HepG2 (cell line): ENCODE data around the gene CAMTA1. TPM values are rescaled to one million over a fixed set of nuclear protein-coding genes. Genes with fewer than 3 reads are reported as not detected.
A peak's percentile ranks its signal among the peaks of the same experiment; 100 is the strongest.

Experiments
- ATF7 ChIP-seq, 2 experiments: fragments of 450-650 bp in 1 of 2; sonication (generic) in 1 of 2; formaldehyde crosslinking in 1 of 2; IDR thresholded peaks; 2 replicates each; pipeline versions ENCODE4 v1.4.0 to v1.6.1; 2016 to 2020; ENCODE audit warnings: antibody characterized with exemption in 1 of 2, mild to moderate bottlenecking in 1 of 2, missing genetic modification reagents in 1 of 2
- ESRRA ChIP-seq: sonication (generic); formaldehyde crosslinking; IDR thresholded peaks from 2 replicates; pipeline ENCODE4 v1.5.1; 2020; ENCODE audit warnings: mild to moderate bottlenecking, low read depth, missing genetic modification reagents
- EZH2 ChIP-seq: conservative IDR thresholded peaks from 2 replicates; pipeline ENCODE4 v1.6.1; 2012; ENCODE audit warnings: mild to moderate bottlenecking, low read depth, low read length, moderate library complexity
- NFYB ChIP-seq: sonication (generic); formaldehyde crosslinking; IDR thresholded peaks from 2 replicates; pipeline ENCODE4 v1.4.0; 2020; ENCODE audit warnings: missing genetic modification reagents
- PAF1 ChIP-seq: IDR thresholded peaks from 2 replicates; pipeline ENCODE4 v1.6.1; 2016; ENCODE audit warnings: missing genetic modification reagents, missing compliant biosample characterization
- PCBP1 ChIP-seq: fragments of 200-400 bp; formaldehyde crosslinking; IDR thresholded peaks from 2 replicates; pipeline ENCODE4 v1.6.1; 2017; ENCODE audit warnings: mild to moderate bottlenecking, low read depth, low read length, borderline replicate concordance
- REL ChIP-seq: sonication (generic); formaldehyde crosslinking; conservative IDR thresholded peaks from 2 replicates; pipeline ENCODE4 v1.8.0; 2022; ENCODE audit warnings: mild to moderate bottlenecking, missing genetic modification reagents, moderate library complexity
- SCMH1 ChIP-seq: sonication (generic); formaldehyde crosslinking; IDR thresholded peaks from 2 replicates; pipeline ENCODE4 v1.9.0; 2021; ENCODE audit warnings: missing genetic modification reagents, mild to moderate bottlenecking, borderline replicate concordance
- SMARCE1 ChIP-seq: fragments of 450-650 bp; IDR thresholded peaks from 2 replicates; pipeline ENCODE4 v1.6.1; 2017; ENCODE audit warnings: borderline replicate concordance
- TBP ChIP-seq: sonication (generic); formaldehyde crosslinking; IDR thresholded peaks from 2 replicates; pipeline ENCODE4 v1.5.0; 2020; ENCODE audit warnings: missing genetic modification reagents
- ZFP36L2 ChIP-seq: sonication (generic); formaldehyde crosslinking; IDR thresholded peaks from 2 replicates; pipeline ENCODE4 v1.4.0; 2020; ENCODE audit warnings: missing genetic modification reagents
- ZMYM2 ChIP-seq: sonication (generic); formaldehyde crosslinking; IDR thresholded peaks from 2 replicates; pipeline ENCODE4 v1.8.0; 2022; ENCODE audit warnings: mild to moderate bottlenecking, missing genetic modification reagents
- ZNF34 ChIP-seq: sonication (generic); formaldehyde crosslinking; IDR thresholded peaks from 2 replicates; pipeline ENCODE4 v1.4.0; 2020; ENCODE audit warnings: mild to moderate bottlenecking, missing genetic modification reagents, borderline replicate concordance
- ZNF451 ChIP-seq: sonication (generic); formaldehyde crosslinking; IDR thresholded peaks from 2 replicates; pipeline ENCODE4 v1.5.0; 2020; ENCODE audit warnings: mild to moderate bottlenecking, missing genetic modification reagents
- ZNF724P ChIP-seq: sonication (generic); formaldehyde crosslinking; IDR thresholded peaks from 2 replicates; pipeline ENCODE4 v1.8.0; 2022; ENCODE audit warnings: missing genetic modification reagents, borderline replicate concordance
- ZNF788 ChIP-seq: sonication (generic); formaldehyde crosslinking; IDR thresholded peaks from 2 replicates; pipeline ENCODE4 v1.5.0; 2020; ENCODE audit warnings: mild to moderate bottlenecking, missing genetic modification reagents, borderline replicate concordance
- polyA plus RNA-seq, 8 experiments: library from polyadenylated mRNA; depleted of rRNA in 3 of 8; stranded (reverse) in 7 of 8; unstranded in 1 of 8; fragments of >200 nt; fragmentation: Illumina TruSeq in 4 of 8; extraction: Trizol in 4 of 8; gene quantifications; 2 replicates each; pipeline versions ENCODE4 v1.2.1 to v1.2.3, GENCODE V29; 2011 to 2016; ENCODE audit warnings: low read depth in 4 of 8, missing spikeins in 1 of 8, mixed read lengths in 1 of 8; ENCODE audit not compliant: insufficient read depth in 1 of 8
- total RNA-seq, 5 experiments: library from RNA; depleted of rRNA; stranded (reverse); fragments of >200 nt; fragmentation: Illumina TruSeq; extraction: Trizol; gene quantifications; 2 replicates each; pipeline ENCODE4 v1.2.3, GENCODE V29; 2016; ENCODE audit warnings: low read depth in 1 of 5
- TF ChIP-seq, protein P1 (sequence below): sonication (generic); formaldehyde crosslinking; IDR thresholded peaks from 2 replicates; pipeline ENCODE4 v1.4.0; 2020; ENCODE audit warnings: missing genetic modification reagents
- TF ChIP-seq, protein P2 (sequence below): sonication (generic); formaldehyde crosslinking; IDR thresholded peaks from 2 replicates; pipeline ENCODE4 v1.5.0; 2020; ENCODE audit warnings: mild to moderate bottlenecking, missing genetic modification reagents
- TF ChIP-seq, protein P3 (sequence below): IDR thresholded peaks from 2 replicates; pipeline ENCODE4 v1.6.1; 2016; ENCODE audit warnings: control low read depth
- TF ChIP-seq, protein P4 (sequence below), 2 experiments: sonication (generic) in 1 of 2; formaldehyde crosslinking in 1 of 2; IDR thresholded peaks; 2 replicates each; pipeline versions ENCODE4 v1.4.0 to v1.6.1; 2018 to 2020; ENCODE audit warnings: missing genetic modification reagents in 2 of 2, borderline replicate concordance in 1 of 2, low read depth in 1 of 2, mild to moderate bottlenecking in 1 of 2, missing biosample characterization in 1 of 2
- TF ChIP-seq, protein P5 (sequence below): sonication (generic); formaldehyde crosslinking; IDR thresholded peaks from 2 replicates; pipeline ENCODE4 v1.5.0; 2020; ENCODE audit warnings: missing genetic modification reagents
- TF ChIP-seq, protein P6 (sequence below): IDR thresholded peaks from 2 replicates; pipeline ENCODE4 v1.6.1; 2018; ENCODE audit warnings: missing genetic modification reagents

The CAMTA1 gene
- total and polyA plus RNA-seq, 2 of the 13 experiments (the other 11 are each of a cell fraction or from before 2014, with no cell fraction given), result 25.0 to 36.4 TPM

DNA sequence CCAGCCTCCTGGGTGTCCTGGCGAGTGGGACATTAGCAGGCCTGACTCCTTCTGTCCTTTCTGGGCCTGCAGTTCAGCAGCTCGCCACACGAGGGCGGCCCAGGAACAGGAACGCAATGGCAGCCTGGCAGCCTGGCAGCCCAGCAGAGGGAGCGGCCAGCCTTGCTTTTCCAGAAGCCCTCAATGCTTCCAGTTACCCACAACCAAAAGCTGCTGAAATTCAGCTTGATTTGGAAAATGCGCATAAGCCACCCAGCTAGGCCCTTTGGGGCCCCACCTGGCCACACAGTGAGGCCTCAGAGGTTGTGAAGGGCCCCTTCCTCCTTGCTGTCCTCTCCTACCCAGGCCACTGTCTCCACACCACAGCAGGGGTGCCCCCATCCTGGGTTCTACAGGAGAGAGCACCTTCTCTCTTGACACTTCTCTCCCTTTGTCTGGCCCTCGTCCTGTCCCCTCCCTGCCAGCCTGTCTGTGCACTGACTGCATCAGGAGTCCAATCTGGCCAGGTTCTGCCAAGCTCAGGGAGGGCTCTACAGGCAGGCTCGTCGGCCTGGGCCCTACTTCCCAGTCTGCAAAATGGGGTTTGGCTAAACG is 882.5 kb downstream of the CAMTA1 start (continued):
- TF ChIP-seq PAF1, result no peak
- TF ChIP-seq, protein P1, sequence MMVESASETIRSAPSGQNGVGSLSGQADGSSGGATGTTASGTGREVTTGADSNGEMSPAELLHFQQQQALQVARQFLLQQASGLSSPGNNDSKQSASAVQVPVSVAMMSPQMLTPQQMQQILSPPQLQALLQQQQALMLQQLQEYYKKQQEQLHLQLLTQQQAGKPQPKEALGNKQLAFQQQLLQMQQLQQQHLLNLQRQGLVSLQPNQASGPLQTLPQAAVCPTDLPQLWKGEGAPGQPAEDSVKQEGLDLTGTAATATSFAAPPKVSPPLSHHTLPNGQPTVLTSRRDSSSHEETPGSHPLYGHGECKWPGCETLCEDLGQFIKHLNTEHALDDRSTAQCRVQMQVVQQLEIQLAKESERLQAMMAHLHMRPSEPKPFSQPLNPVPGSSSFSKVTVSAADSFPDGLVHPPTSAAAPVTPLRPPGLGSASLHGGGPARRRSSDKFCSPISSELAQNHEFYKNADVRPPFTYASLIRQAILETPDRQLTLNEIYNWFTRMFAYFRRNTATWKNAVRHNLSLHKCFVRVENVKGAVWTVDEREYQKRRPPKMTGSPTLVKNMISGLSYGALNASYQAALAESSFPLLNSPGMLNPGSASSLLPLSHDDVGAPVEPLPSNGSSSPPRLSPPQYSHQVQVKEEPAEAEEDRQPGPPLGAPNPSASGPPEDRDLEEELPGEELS (CRISPR knock-in tag), result no peak
- TF ChIP-seq ZNF451 (CRISPR knock-in tag), result 0 out of 2 replicates have a peak, but pooled peaks have one; percentile 28
- no peak for TF ChIP-seq ATF7 (IDR thresholded peaks at IDR 0.05)
- no peak for TF ChIP-seq ATF7 (CRISPR knock-in tag; IDR thresholded peaks at IDR 0.05)
- TF ChIP-seq, protein P2, sequence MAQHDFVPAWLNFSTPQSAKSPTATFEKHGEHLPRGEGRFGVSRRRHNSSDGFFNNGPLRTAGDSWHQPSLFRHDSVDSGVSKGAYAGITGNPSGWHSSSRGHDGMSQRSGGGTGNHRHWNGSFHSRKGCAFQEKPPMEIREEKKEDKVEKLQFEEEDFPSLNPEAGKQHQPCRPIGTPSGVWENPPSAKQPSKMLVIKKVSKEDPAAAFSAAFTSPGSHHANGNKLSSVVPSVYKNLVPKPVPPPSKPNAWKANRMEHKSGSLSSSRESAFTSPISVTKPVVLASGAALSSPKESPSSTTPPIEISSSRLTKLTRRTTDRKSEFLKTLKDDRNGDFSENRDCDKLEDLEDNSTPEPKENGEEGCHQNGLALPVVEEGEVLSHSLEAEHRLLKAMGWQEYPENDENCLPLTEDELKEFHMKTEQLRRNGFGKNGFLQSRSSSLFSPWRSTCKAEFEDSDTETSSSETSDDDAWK, result no peak
- TF ChIP-seq TBP (CRISPR knock-in tag), result no peak
- no peak for TF ChIP-seq ZNF34 (CRISPR knock-in tag)
- no peak for TF ChIP-seq EZH2
- no peak for TF ChIP-seq SCMH1
- no peak for TF ChIP-seq NFYB (CRISPR knock-in tag)
- TF ChIP-seq REL (CRISPR knock-in tag), result no peak
- no peak for TF ChIP-seq ESRRA (CRISPR knock-in tag)
- TF ChIP-seq, protein P3, sequence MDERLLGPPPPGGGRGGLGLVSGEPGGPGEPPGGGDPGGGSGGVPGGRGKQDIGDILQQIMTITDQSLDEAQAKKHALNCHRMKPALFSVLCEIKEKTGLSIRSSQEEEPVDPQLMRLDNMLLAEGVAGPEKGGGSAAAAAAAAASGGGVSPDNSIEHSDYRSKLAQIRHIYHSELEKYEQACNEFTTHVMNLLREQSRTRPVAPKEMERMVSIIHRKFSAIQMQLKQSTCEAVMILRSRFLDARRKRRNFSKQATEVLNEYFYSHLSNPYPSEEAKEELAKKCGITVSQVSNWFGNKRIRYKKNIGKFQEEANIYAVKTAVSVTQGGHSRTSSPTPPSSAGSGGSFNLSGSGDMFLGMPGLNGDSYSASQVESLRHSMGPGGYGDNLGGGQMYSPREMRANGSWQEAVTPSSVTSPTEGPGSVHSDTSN (CRISPR knock-in tag), result no peak
- TF ChIP-seq, protein P4, sequence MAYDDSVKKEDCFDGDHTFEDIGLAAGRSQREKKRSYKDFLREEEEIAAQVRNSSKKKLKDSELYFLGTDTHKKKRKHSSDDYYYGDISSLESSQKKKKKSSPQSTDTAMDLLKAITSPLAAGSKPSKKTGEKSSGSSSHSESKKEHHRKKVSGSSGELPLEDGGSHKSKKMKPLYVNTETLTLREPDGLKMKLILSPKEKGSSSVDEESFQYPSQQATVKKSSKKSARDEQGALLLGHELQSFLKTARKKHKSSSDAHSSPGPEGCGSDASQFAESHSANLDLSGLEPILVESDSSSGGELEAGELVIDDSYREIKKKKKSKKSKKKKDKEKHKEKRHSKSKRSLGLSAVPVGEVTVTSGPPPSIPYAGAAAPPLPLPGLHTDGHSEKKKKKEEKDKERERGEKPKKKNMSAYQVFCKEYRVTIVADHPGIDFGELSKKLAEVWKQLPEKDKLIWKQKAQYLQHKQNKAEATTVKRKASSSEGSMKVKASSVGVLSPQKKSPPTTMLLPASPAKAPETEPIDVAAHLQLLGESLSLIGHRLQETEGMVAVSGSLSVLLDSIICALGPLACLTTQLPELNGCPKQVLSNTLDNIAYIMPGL (CRISPR knock-in tag; IDR thresholded peaks at IDR 0.05; ENCODE audit: borderline replicate concordance in 1 of 2, low read depth in 1 of 2), result peak; percentile 66 to 72; a peak in 3 of 4 replicates
- TF ChIP-seq, protein P5, sequence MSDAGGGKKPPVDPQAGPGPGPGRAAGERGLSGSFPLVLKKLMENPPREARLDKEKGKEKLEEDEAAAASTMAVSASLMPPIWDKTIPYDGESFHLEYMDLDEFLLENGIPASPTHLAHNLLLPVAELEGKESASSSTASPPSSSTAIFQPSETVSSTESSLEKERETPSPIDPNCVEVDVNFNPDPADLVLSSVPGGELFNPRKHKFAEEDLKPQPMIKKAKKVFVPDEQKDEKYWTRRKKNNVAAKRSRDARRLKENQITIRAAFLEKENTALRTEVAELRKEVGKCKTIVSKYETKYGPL (CRISPR knock-in tag), result no peak
- TF ChIP-seq ZFP36L2 (CRISPR knock-in tag), result no peak
- TF ChIP-seq ZNF788 (CRISPR knock-in tag), result no peak; the same call in 1 of the 2 replicates
- no peak for TF ChIP-seq ZMYM2 (CRISPR knock-in tag)
- TF ChIP-seq SMARCE1, result no peak
- no peak for TF ChIP-seq ZNF724P (CRISPR knock-in tag)
- TF ChIP-seq PCBP1, result no peak
- TF ChIP-seq, protein P6, sequence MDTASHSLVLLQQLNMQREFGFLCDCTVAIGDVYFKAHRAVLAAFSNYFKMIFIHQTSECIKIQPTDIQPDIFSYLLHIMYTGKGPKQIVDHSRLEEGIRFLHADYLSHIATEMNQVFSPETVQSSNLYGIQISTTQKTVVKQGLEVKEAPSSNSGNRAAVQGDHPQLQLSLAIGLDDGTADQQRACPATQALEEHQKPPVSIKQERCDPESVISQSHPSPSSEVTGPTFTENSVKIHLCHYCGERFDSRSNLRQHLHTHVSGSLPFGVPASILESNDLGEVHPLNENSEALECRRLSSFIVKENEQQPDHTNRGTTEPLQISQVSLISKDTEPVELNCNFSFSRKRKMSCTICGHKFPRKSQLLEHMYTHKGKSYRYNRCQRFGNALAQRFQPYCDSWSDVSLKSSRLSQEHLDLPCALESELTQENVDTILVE (CRISPR knock-in tag), result peak; percentile 55; the same call in 1 of the 2 replicates
